Measurements from ENCODE around the gene SRPX2.

SRPX2 gene, protein sequence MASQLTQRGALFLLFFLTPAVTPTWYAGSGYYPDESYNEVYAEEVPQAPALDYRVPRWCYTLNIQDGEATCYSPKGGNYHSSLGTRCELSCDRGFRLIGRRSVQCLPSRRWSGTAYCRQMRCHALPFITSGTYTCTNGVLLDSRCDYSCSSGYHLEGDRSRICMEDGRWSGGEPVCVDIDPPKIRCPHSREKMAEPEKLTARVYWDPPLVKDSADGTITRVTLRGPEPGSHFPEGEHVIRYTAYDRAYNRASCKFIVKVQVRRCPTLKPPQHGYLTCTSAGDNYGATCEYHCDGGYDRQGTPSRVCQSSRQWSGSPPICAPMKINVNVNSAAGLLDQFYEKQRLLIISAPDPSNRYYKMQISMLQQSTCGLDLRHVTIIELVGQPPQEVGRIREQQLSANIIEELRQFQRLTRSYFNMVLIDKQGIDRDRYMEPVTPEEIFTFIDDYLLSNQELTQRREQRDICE

GRCh38 chrX:100643956-100644860 lies at the start of gene SRPX2:
SRPX2 (plus strand) TSS chrX:100644199; CDS start chrX:100646323, 2,124 bp downstream.
- Histone ChIP-seq H3F3A (ENCODE audit: insufficient read depth, low read length) (no peaks in the 10 kb centered on the region), H3K79me2 (ENCODE audit: low read length) (no peaks in the 10 kb centered on the region), H3K27me3 (replicated peaks; ENCODE audit: insufficient read depth, low read length) (no peaks in the 10 kb centered on the region), H3K4me1 (ENCODE audit: low read length) (no peaks in the 10 kb centered on the region), H3K27ac (ENCODE audit: low read length) (no peak within 1 kb of the TSS), H4K20me1 (ENCODE audit: insufficient read depth, low read length) (no peaks in the 10 kb centered on the region), H3K9me2 (replicated peaks; ENCODE audit: insufficient read depth, low read length) (no peaks in the 10 kb centered on the region), H3K9ac (ENCODE audit: low read length) (no peak within 1 kb of the TSS), H3K9me3 (replicated peaks; ENCODE audit: insufficient read depth, low read length) (no peaks in the 10 kb centered on the region), H2AFZ (ENCODE audit: low read length) (no peak within 1 kb of the TSS), H3K4me2 (ENCODE audit: low read depth, low read length) (no peak within 1 kb of the TSS), H3K36me3 (replicated peaks; ENCODE audit: insufficient read depth, low read length) (no peaks in the 10 kb centered on the region), H3K4me3 (ENCODE audit: low read length) (no peak within 1 kb of the TSS)
- no peak for DNase-seq
- TF ChIP-seq, protein P1, sequence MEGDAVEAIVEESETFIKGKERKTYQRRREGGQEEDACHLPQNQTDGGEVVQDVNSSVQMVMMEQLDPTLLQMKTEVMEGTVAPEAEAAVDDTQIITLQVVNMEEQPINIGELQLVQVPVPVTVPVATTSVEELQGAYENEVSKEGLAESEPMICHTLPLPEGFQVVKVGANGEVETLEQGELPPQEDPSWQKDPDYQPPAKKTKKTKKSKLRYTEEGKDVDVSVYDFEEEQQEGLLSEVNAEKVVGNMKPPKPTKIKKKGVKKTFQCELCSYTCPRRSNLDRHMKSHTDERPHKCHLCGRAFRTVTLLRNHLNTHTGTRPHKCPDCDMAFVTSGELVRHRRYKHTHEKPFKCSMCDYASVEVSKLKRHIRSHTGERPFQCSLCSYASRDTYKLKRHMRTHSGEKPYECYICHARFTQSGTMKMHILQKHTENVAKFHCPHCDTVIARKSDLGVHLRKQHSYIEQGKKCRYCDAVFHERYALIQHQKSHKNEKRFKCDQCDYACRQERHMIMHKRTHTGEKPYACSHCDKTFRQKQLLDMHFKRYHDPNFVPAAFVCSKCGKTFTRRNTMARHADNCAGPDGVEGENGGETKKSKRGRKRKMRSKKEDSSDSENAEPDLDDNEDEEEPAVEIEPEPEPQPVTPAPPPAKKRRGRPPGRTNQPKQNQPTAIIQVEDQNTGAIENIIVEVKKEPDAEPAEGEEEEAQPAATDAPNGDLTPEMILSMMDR (IDR thresholded peaks at IDR 0.05; ENCODE audit: low read length), result no peak
- TF ChIP-seq EZH2phosphoT487 (IDR thresholded peaks at IDR 0.05; ENCODE audit: low read length), result no peak
- no peak for TF ChIP-seq EZH2 (optimal IDR thresholded peaks at IDR 0.05; ENCODE audit: low read depth, low read length)

- no peak for DNase-seq
- Histone ChIP-seq H3K4me2 (ENCODE audit: low read depth, low read length) (no peak overlapping the region), H3K27ac (ENCODE audit: low read length) (no peak overlapping the region), H4K20me1 (ENCODE audit: insufficient read depth, low read length) (no peaks in the 10 kb centered on the region), H3K9me2 (replicated peaks; ENCODE audit: insufficient read depth, low read length) (no peaks in the 10 kb centered on the region), H3K79me2 (ENCODE audit: low read length) (no peaks in the 10 kb centered on the region), H3F3A (ENCODE audit: insufficient read depth, low read length) (no peaks in the 10 kb centered on the region), H2AFZ (ENCODE audit: low read length) (no peak overlapping the region), H3K4me3 (ENCODE audit: low read length) (no peak overlapping the region), H3K9ac (ENCODE audit: low read length) (no peak overlapping the region), H3K27me3 (replicated peaks; ENCODE audit: insufficient read depth, low read length) (no peaks in the 10 kb centered on the region), H3K36me3 (replicated peaks; ENCODE audit: insufficient read depth, low read length) (no peaks in the 10 kb centered on the region), H3K4me1 (ENCODE audit: low read length) (peaks cover 11% of the 10 kb centered on the region), H3K9me3 (replicated peaks; ENCODE audit: insufficient read depth, low read length) (no peaks in the 10 kb centered on the region)
- TF ChIP-seq EZH2phosphoT487 (IDR thresholded peaks at IDR 0.05; ENCODE audit: low read length) (no peak), EZH2 (optimal IDR thresholded peaks at IDR 0.05; ENCODE audit: low read depth, low read length) (no peak)
- TF ChIP-seq, protein P1 (IDR thresholded peaks at IDR 0.05; ENCODE audit: low read length), result no peak
Measured at GRCh38 chrX:100596601-100597000, 47.4 kb upstream of the SRPX2 start.

GRCh38 chrX:100599456-100599855 lies 44.5 kb upstream of the SRPX2 start:
- Histone ChIP-seq H3K4me2 (ENCODE audit: low read depth, low read length) (no peak overlapping the region), H3K4me3 (ENCODE audit: low read length) (no peak overlapping the region), H3K4me1 (ENCODE audit: low read length) (peaks cover 11% of the 10 kb centered on the region), H2AFZ (ENCODE audit: low read length) (no peak overlapping the region), H3F3A (ENCODE audit: insufficient read depth, low read length) (no peaks in the 10 kb centered on the region), H3K27ac (ENCODE audit: low read length) (no peak overlapping the region), H3K9me3 (replicated peaks; ENCODE audit: insufficient read depth, low read length) (no peaks in the 10 kb centered on the region), H3K9ac (ENCODE audit: low read length) (no peak overlapping the region), H3K79me2 (ENCODE audit: low read length) (no peaks in the 10 kb centered on the region), H3K9me2 (replicated peaks; ENCODE audit: insufficient read depth, low read length) (no peaks in the 10 kb centered on the region), H3K36me3 (replicated peaks; ENCODE audit: insufficient read depth, low read length) (no peaks in the 10 kb centered on the region), H3K27me3 (replicated peaks; ENCODE audit: insufficient read depth, low read length) (no peaks in the 10 kb centered on the region), H4K20me1 (ENCODE audit: insufficient read depth, low read length) (no peaks in the 10 kb centered on the region)
- DNase-seq, result no peak
- TF ChIP-seq EZH2 (optimal IDR thresholded peaks at IDR 0.05; ENCODE audit: low read depth, low read length) (no peak), EZH2phosphoT487 (IDR thresholded peaks at IDR 0.05; ENCODE audit: low read length) (no peak)
- TF ChIP-seq, protein P1 (IDR thresholded peaks at IDR 0.05; ENCODE audit: low read length), result no peak
